Activated naive CD4-positive, alpha-beta T cell (primary cell): ENCODE data around the gene TACR2.

ENCODE experiments used
- DNase-seq, 4 experiments: peaks; one replicate each; lab custom pipeline; 2025; lab: John Stamatoyannopoulos, UW

The TACR2 gene

GRCh38 chr10:69419096-69419743, 2.5 kb upstream of the TACR2 start:
- no peak for DNase-seq

GRCh38 chr10:69418052-69418752, 1.5 kb upstream of the TACR2 start:
- no peak for DNase-seq

DNA sequence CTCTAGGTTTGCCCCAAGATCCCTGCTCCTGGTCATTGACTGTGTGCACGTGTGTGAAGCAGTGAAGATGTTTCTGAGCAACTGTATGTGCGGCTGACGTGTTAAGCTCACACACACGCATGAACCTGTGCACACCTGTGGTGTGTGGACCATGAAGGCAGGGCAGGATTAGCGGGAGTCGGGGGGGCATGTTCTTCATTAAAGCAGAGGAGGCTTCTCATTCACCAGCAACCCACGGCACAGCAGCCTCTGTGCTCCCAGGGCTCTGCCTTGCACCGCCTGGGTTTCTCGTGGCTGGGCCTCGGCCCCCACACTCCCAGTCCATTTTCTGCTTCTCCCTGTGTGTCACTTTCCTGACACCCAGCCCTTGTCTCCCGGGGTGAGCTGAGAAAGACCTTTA, 824 bp upstream of the TACR2 start:
- DNase-seq = no peak

GRCh38 chr10:69415951-69416350, 767 bp downstream of the TACR2 start:
- no peak for DNase-seq

GRCh38 chr10:69415049-69415448, 1.7 kb downstream of the TACR2 start:
- DNase-seq = no peak

DNA sequence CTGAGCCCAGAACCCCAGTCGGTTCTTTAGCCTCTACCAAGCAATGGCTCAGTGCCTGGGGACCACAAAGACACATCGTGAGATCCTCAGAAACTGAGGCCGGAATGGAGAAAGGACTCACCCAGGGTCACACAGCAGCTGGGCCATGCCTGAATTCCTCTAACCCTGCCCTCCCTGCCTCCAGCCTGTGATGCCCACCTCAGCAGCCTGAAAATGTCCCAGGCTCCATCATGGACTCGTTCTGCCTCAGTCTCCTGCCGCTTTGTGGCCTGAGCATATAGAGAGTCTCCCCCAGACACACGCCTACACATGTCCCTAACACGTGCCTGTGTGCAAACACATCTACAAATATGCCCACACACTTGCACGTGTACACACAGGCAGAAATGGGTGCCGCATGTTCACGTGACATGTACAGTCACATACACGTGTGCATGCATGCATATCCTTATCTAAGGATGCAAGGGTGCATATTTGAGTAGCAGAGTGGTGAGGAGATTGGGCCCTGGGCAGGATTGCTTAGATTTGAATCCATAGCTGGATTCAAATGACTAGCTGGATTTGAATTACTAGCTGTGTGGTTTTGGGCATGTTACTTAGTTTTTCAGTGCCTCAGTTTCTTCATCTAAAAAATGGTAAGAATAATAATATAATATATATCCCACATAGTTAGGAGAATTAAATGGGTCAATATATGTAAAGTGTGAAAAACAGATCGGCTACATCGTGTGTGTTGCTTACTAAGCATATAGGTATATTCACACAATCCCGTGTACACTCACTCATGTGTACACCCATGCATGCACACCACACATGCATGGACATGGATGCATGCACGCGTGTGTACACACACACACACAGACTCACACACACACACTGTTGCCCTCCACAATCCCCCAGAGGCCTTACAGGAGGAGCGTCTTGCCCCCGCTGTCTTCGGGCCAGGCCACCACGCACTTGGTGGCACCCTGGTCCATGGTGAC, 2.4 kb downstream of the TACR2 start:
- DNase-seq = no peak

- DNase-seq = peak in 1 of 4 experiments; percentile 10
Observed at GRCh38 chr10:69413221-69413865, 3.4 kb downstream of the TACR2 start.

- DNase-seq = no peak
Observed at GRCh38 chr10:69412232-69412790, 4.4 kb downstream of the TACR2 start.

GRCh38 chr10:69411476-69411875, 5.2 kb downstream of the TACR2 start:
- no peak for DNase-seq

DNA sequence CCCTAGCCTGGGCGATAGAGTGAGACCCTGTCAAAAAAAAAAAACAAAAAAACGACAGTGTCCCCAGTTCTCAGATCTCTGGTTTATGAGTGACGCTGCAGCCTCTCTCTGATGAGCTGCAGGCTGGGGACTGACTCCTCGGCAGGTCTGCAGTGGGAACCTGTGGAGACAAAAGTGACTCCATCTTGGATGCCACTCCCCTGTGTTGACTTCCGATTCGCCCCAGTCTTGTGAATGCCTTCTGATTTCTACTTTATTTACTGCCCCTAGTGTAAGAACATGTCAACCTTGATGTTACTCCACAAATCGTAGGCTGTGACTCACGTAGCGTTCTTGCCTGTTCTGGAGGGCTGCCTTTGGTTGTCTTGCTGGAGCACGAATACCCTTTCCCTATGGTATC, 6.2 kb downstream of the TACR2 start:
- DNase-seq = no peak

- DNase-seq = no peak
Observed at GRCh38 chr10:69409968-69410367, 6.8 kb downstream of the TACR2 start.

DNA sequence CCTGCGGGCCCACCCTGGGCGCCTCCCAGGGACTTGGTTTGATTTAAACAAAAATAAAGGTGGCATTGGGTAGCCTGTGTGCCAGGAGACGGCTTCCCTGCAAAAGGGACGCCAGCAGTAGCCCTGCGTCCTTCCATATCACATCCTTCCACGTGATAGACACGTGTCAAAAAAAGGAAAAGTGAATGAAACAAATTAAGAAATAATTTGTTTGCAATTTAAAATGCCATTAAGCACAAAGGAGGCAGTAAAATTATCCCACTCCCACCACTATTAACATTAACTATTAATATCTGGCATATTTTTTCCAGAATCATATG, 7.6 kb downstream of the TACR2 start:
- DNase-seq = no peak

GRCh38 chr10:69408318-69409175, 8.2 kb downstream of the TACR2 start:
- peak; percentile 87 to 93 (median 91) for DNase-seq

GRCh38 chr10:69407621-69408301, 9.0 kb downstream of the TACR2 start:
- DNase-seq = no peak

GRCh38 chr10:69406816-69407580, 9.7 kb downstream of the TACR2 start:
- no peak for DNase-seq

- DNase-seq = no peak
Observed at GRCh38 chr10:69406302-69406811, 10.4 kb downstream of the TACR2 start.

DNA sequence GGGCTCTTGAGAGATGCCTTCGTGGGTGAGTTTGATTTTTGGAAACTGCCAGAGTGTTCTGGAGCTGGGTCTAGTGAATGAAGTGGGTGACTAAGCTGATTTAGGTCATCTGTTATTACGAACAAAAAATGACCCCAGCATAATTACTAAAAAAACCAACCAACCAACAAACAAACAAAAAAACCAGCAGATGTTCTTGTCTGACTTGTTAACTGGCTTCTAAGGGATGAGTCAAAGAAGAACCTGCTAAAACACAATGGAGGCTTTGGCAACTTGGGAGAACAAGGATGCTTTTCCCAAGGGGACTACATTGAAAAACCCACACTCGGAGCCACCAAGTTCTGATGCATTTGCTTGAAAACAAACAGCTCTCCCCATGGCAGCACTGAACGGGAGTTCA, 11.5 kb downstream of the TACR2 start:
- DNase-seq = no peak

- DNase-seq = no peak
Observed at GRCh38 chr10:69404786-69405185, 11.9 kb downstream of the TACR2 start.

GRCh38 chr10:69403519-69403918, 13.2 kb downstream of the TACR2 start:
- no peak for DNase-seq
